Measurements from ENCODE around the gene CNP.
"Not testable (repeated sequence)": the region's sequence is repeated elsewhere in the genome, so short reads cannot be mapped to it uniquely, and the experiment has no call there.

Gene CNP

GRCh38 chr17:42000413-42001133, 34.0 kb downstream of the CNP start:
- in situ Hi-C loops (cut with HindIII; ENCODE audit: low sequenced_read_pairs), result no loop called here

GRCh38 chr17:42001729-42002128, 35.1 kb downstream of the CNP start:
- in situ Hi-C loops (cut with HindIII; ENCODE audit: low sequenced_read_pairs), result no loop called here

GRCh38 chr17:42002175-42002791, 35.7 kb downstream of the CNP start:
- in situ Hi-C loops (cut with HindIII; ENCODE audit: low sequenced_read_pairs), result no loop called here

GRCh38 chr17:42002792-42003301, 36.3 kb downstream of the CNP start:
- in situ Hi-C loops (cut with HindIII; ENCODE audit: low sequenced_read_pairs), result no loop called here

- in situ Hi-C loops (cut with HindIII; ENCODE audit: low sequenced_read_pairs), result no loop called here
These were observed 38.6 kb downstream of the CNP start for GRCh38 chr17:42005166-42005565.

GRCh38 chr17:42009170-42009569, 42.6 kb downstream of the CNP start:
- in situ Hi-C loops (cut with HindIII; ENCODE audit: low sequenced_read_pairs), result no loop called here

- in situ Hi-C loops (cut with HindIII; ENCODE audit: low sequenced_read_pairs), result not testable (repeated sequence)
These were observed 43.7 kb downstream of the CNP start for GRCh38 chr17:42010266-42010680.

- in situ Hi-C loops (cut with HindIII; ENCODE audit: low sequenced_read_pairs), result no loop called here
These were observed 44.4 kb downstream of the CNP start for GRCh38 chr17:42010898-42011516.

GRCh38 chr17:42012363-42012762, 45.8 kb downstream of the CNP start:
- in situ Hi-C loops (cut with HindIII; ENCODE audit: low sequenced_read_pairs), result not testable (repeated sequence)

- in situ Hi-C loops (cut with HindIII; ENCODE audit: low sequenced_read_pairs), result not testable (repeated sequence)
These were observed 47.1 kb downstream of the CNP start for GRCh38 chr17:42013740-42014139.

- in situ Hi-C loops (cut with HindIII; ENCODE audit: low sequenced_read_pairs), result no loop called here
These were observed 49.8 kb downstream of the CNP start for GRCh38 chr17:42016411-42016831.

- in situ Hi-C loops (cut with HindIII; ENCODE audit: low sequenced_read_pairs), result no loop called here
These were observed 50.6 kb downstream of the CNP start, which contains the start of gene DNAJC7 for GRCh38 chr17:42016941-42017865. Gene DNAJC7 (minus strand): TSS chr17:42017439. CDS start chr17:42017416, 23 bp downstream.

GRCh38 chr17:42017866-42018200, 51.2 kb downstream of the CNP start:
- in situ Hi-C loops (cut with HindIII; ENCODE audit: low sequenced_read_pairs), result no loop called here

- in situ Hi-C loops (cut with HindIII; ENCODE audit: low sequenced_read_pairs), result no loop called here
These were observed 51.7 kb downstream of the CNP start for GRCh38 chr17:42018339-42018738.

- in situ Hi-C loops (cut with HindIII; ENCODE audit: low sequenced_read_pairs), result no loop called here
These were observed 52.4 kb downstream of the CNP start for GRCh38 chr17:42018988-42019387.

GRCh38 chr17:42019509-42020404, 53.2 kb downstream of the CNP start, which contains the start of gene NKIRAS2:
Gene NKIRAS2 (plus strand): TSS chr17:42020090. CDS start chr17:42021578, 1,488 bp downstream.
- in situ Hi-C loops (cut with HindIII; ENCODE audit: low sequenced_read_pairs), result no loop called here

GRCh38 chr17:42020845-42021244, 54.2 kb downstream of the CNP start:
- in situ Hi-C loops (cut with HindIII; ENCODE audit: low sequenced_read_pairs), result not testable (repeated sequence)

GRCh38 chr17:42023524-42024349, 57.1 kb downstream of the CNP start:
- in situ Hi-C loops (cut with HindIII; ENCODE audit: low sequenced_read_pairs), result no loop called here

GRCh38 chr17:42025191-42025579, 58.6 kb downstream of the CNP start:
- in situ Hi-C loops (cut with HindIII; ENCODE audit: low sequenced_read_pairs), result no loop called here
